OCI-LY1 (cell line): ENCODE data around the gene PLPP7.

ENCODE experiments used
- CTCF ChIP-seq: fragments of 200-600 bp; sonication (generic), shearing (Covaris generic); IDR thresholded peaks from 2 replicates; pipeline ENCODE4 v1.5.1; 2017; ENCODE audit warnings: mild to moderate bottlenecking, antibody characterized with exemption, low read length, moderate library complexity, mixed read lengths
- EZH2 ChIP-seq: fragments of 200-600 bp; sonication (generic), shearing (Covaris generic); IDR thresholded peaks from 2 replicates; pipeline ENCODE4 v1.8.0; 2017; ENCODE audit warnings: borderline replicate concordance, mixed run types, mild to moderate bottlenecking, antibody characterized with exemption, low read length, moderate library complexity, mixed read lengths

GRCh38 chr9:131323629-131324028 is 34.1 kb downstream of the PLPP7 start:
- TF ChIP-seq CTCF = no peak
- TF ChIP-seq EZH2 = no peak
